ENCODE data around the gene IQGAP3.

DNA sequence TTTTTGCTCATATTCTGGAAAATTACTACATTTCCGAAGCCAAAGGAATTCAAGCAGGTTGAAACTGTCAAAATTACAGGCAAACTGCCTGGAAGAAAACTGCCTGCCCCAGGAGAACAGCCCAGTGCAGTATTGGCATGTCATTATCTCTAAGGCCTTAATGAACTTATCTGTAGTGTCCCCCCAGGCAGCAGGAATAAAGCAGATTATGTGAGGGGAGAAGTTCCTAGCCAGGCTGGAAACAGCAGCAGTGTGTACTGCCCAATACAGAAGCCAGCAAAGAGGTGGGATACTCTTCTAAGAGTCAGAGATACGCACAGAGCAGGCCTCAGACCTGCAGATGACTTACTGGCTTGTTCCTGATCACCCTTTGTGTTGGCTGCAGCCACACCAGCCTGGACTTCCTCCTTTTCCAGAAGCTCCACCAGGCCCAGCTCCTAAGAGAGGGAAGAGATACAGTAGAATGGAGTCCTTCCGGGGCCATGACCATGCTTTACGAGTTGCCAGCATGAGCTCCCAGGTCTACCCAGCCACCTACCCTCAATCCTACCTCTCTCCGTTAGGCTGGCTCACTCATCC lies 11.7 kb downstream of the IQGAP3 start:
- TF ChIP-seq CTCF (IDR thresholded peaks at IDR 0.05; ENCODE audit: poor library complexity) (no peak), EZH2phosphoT487 (IDR thresholded peaks at IDR 0.05; ENCODE audit: low read depth, severe bottlenecking, unreplicated experiment) (no peak)
